Kidney (tissue), 14 donors: ENCODE measurements around the gene FSHR. TPM values are rescaled to one million over a fixed set of nuclear protein-coding genes. Genes with fewer than 3 reads are reported as not detected.

Source experiments
- DNase-seq, 5 donors: peaks; one replicate each; pipeline ENCODE4 v3.0.0-alpha.2; 2013 to 2020
- FAIRE-seq: peaks from 2 replicates; lab custom pipeline; 2012; peaks lifted over from hg19 to GRCh38; lab: Jason Lieb, UNC
- H3K27ac ChIP-seq, 2 donors: one replicate each; pipeline ENCODE4 v1.7.0; 2013; ENCODE audit warnings: low read depth in 2 of 2, low read length in 2 of 2, inconsistent platforms in 1 of 2
- H3K27me3 ChIP-seq: one replicate; pipeline ENCODE4 v1.7.1; 2013; ENCODE audit warnings: low read length, inconsistent platforms; ENCODE audit not compliant: control insufficient read depth, insufficient read depth
- H3K36me3 ChIP-seq, 3 donors: one replicate each; pipeline versions ENCODE4 v1.7.0 to v1.7.1; 2013; ENCODE audit warnings: low read length in 3 of 3, control low read depth in 1 of 3, inconsistent platforms in 1 of 3; ENCODE audit not compliant: insufficient read depth in 3 of 3, control insufficient read depth in 2 of 3
- H3K4me1 ChIP-seq, 3 donors: one replicate each; pipeline versions ENCODE4 v1.7.0 to v1.7.1; 2013; ENCODE audit warnings: low read length in 3 of 3, inconsistent platforms in 1 of 3, low read depth in 1 of 3; ENCODE audit not compliant: control insufficient read depth in 2 of 3, insufficient read depth in 2 of 3
- H3K4me3 ChIP-seq, 3 donors: one replicate each; pipeline versions ENCODE4 v1.7.0 to v1.8.1; 2013; ENCODE audit warnings: low read length in 3 of 3, control low read depth in 1 of 3, inconsistent platforms in 1 of 3
- H3K9ac ChIP-seq, 3 donors: one replicate each; pipeline versions ENCODE4 v1.7.0 to v1.7.1; 2013; ENCODE audit warnings: low read length in 3 of 3, control low read depth in 1 of 3, inconsistent platforms in 1 of 3
- H3K9me3 ChIP-seq, 3 donors: one replicate each; pipeline versions ENCODE4 v1.7.0 to v1.7.1; 2013; ENCODE audit warnings: low read length in 3 of 3, control low read depth in 1 of 3, inconsistent platforms in 1 of 3; ENCODE audit not compliant: control insufficient read depth in 2 of 3, insufficient read depth in 1 of 3
- intact Hi-C: fragments of 100-400 bp; cut with DNase I; formaldehyde crosslinking; loops from one replicate; pipeline ENCODE4 v1.11.1; 2022
- polyA plus RNA-seq: library from polyadenylated mRNA; stranded (reverse); fragments of 350-450 nt; fragmentation: Illumina TruSeq; extraction: RNeasy Lipid Tissue Mini Kit (QIAGEN cat#74804); gene quantifications from one replicate; pipeline ENCODE4 v1.2.3, GENCODE V29; 2014; ENCODE audit warnings: low read depth, low replicate concordance; ENCODE audit not compliant: insufficient read depth
- total RNA-seq: library from RNA; stranded (reverse); fragmentation: NEBNext Ultra II Directional; extraction: Animal tissue kit (Norgen Biotek cat#: 25700); gene quantifications from one replicate; pipeline ENCODE4 v1.2.1, GENCODE V29; 2021
- TF ChIP-seq, protein P1 (sequence below): IDR thresholded peaks from 3 replicates; pipeline ENCODE4 v1.5.1; 2012; ENCODE audit warnings: mild to moderate bottlenecking, moderate library complexity, borderline replicate concordance; ENCODE audit not compliant: insufficient read depth; ENCODE audit errors: extremely low read depth
- donor health status: control.
- donor health status: control.
- donor health status: control.
- donor health status: control.
- donor health status: control.
- donor health status: DM: yes; HTN: yes; CAD: no.
- donor health status: Normal renal cell carcinoma (clear cell type).

Gene FSHR
- total and polyA plus RNA-seq, 2 donors from 2014 or later: 0.54 TPM; not detected in 1

GRCh38 chr2:48927355-48927754 is 227.0 kb downstream of the FSHR start:
- TF ChIP-seq, protein P1, sequence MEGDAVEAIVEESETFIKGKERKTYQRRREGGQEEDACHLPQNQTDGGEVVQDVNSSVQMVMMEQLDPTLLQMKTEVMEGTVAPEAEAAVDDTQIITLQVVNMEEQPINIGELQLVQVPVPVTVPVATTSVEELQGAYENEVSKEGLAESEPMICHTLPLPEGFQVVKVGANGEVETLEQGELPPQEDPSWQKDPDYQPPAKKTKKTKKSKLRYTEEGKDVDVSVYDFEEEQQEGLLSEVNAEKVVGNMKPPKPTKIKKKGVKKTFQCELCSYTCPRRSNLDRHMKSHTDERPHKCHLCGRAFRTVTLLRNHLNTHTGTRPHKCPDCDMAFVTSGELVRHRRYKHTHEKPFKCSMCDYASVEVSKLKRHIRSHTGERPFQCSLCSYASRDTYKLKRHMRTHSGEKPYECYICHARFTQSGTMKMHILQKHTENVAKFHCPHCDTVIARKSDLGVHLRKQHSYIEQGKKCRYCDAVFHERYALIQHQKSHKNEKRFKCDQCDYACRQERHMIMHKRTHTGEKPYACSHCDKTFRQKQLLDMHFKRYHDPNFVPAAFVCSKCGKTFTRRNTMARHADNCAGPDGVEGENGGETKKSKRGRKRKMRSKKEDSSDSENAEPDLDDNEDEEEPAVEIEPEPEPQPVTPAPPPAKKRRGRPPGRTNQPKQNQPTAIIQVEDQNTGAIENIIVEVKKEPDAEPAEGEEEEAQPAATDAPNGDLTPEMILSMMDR: no peak
- FAIRE-seq: no peak
- intact Hi-C loops: no loop called here
- no peak overlapping the region for H3K9ac ChIP-seq
- no peaks in the 10 kb centered on the region for H3K36me3 ChIP-seq
- no peaks in the 10 kb centered on the region for H3K9me3 ChIP-seq
- no peaks in the 10 kb centered on the region for H3K4me1 ChIP-seq
- no peaks in the 10 kb centered on the region for H3K27me3 ChIP-seq
- no peak overlapping the region for H3K4me3 ChIP-seq
- no peak overlapping the region for H3K27ac ChIP-seq
- no peak for DNase-seq

- H3K27me3 ChIP-seq: no peaks in the 10 kb centered on the region
Measured at GRCh38 chr2:48915884-48916283, 238.4 kb downstream of the FSHR start.

GRCh38 chr2:48915227-48915626 is 239.1 kb downstream of the FSHR start:
- intact Hi-C loops: no loop called here
- H3K4me1 ChIP-seq: no peaks in the 10 kb centered on the region
- H3K27ac ChIP-seq: no peak overlapping the region
- FAIRE-seq (no peak), DNase-seq (no peak)
- H3K9ac ChIP-seq: no peak overlapping the region
- H3K9me3 ChIP-seq: no peaks in the 10 kb centered on the region
- H3K27me3 ChIP-seq: no peaks in the 10 kb centered on the region
- no peak overlapping the region for H3K4me3 ChIP-seq
- no peaks in the 10 kb centered on the region for H3K36me3 ChIP-seq
- TF ChIP-seq, protein P1: no peak

More at GRCh38 chr2:48915884-48916283, 238.4 kb downstream of the FSHR start:
- intact Hi-C loops: no loop called here
- Histone ChIP-seq H3K9ac (no peak overlapping the region), H3K27ac (no peak overlapping the region), H3K4me3 (no peak overlapping the region), H3K4me1 (no peaks in the 10 kb centered on the region), H3K36me3 (no peaks in the 10 kb centered on the region), H3K9me3 (no peaks in the 10 kb centered on the region)
- TF ChIP-seq, protein P1: no peak
- FAIRE-seq: no peak
- DNase-seq: no peak
